AG04449 (cell line): Measurements from ENCODE around the gene RRM2.
"Not testable (repeated sequence)": the region's sequence is repeated elsewhere in the genome, so short reads cannot be mapped to it uniquely, and the experiment has no call there.

Experiments
- CTCF ChIA-PET: fragments of 350-600 bp; formaldehyde crosslinking; extraction: SDS; loops from one replicate; lab custom pipeline; 2021; ENCODE audit warnings: antibody characterized with exemption; lab: Yijun Ruan, JAX
- POLR2A ChIA-PET: fragments of 400-600, 350-600 bp; formaldehyde crosslinking; extraction: SDS; loops from one replicate; lab custom pipeline; 2020; ENCODE audit warnings: antibody characterized with exemption, inconsistent platforms; lab: Yijun Ruan, JAX
- DNase-seq: peaks from one replicate; pipeline ENCODE4 v3.0.0-alpha.2; 2010; ENCODE audit warnings: low read depth, low spot score
- H3K4me3 ChIP-seq: 2 replicates; pipeline ENCODE4 v1.5.1; 2011; ENCODE audit warnings: low read depth, mild to moderate bottlenecking, control low read depth, low read length
- TF ChIP-seq, protein P1 (sequence below): IDR thresholded peaks from one replicate; pipeline ENCODE4 v1.5.1; 2011; ENCODE audit warnings: mild to moderate bottlenecking, moderate library complexity, low read length, control low read depth, inconsistent platforms; ENCODE audit not compliant: insufficient read depth; ENCODE audit errors: missing control alignments

The RRM2 gene

DNA sequence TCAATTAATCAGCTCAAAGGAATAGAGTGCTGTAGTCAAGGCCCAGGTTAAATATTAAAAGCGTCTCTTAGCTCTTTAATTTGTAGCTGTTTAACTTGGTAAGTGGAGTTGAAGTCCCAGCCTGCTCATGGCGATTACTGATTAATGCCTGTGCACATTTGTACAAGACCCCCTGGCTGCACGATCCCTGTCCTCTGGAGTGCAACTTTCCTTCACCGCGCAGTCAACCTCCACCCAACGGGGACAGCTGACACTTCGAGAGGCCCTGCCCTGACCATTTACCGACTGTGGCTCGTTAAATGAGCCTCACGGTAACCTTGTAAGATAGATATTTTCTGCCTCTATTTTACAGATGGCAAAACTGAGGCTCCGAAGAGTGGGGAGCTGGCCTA, 36.9 kb upstream of the RRM2 start:
- POLR2A ChIA-PET, result no interaction called here
- TF ChIP-seq, protein P1, sequence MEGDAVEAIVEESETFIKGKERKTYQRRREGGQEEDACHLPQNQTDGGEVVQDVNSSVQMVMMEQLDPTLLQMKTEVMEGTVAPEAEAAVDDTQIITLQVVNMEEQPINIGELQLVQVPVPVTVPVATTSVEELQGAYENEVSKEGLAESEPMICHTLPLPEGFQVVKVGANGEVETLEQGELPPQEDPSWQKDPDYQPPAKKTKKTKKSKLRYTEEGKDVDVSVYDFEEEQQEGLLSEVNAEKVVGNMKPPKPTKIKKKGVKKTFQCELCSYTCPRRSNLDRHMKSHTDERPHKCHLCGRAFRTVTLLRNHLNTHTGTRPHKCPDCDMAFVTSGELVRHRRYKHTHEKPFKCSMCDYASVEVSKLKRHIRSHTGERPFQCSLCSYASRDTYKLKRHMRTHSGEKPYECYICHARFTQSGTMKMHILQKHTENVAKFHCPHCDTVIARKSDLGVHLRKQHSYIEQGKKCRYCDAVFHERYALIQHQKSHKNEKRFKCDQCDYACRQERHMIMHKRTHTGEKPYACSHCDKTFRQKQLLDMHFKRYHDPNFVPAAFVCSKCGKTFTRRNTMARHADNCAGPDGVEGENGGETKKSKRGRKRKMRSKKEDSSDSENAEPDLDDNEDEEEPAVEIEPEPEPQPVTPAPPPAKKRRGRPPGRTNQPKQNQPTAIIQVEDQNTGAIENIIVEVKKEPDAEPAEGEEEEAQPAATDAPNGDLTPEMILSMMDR, result no peak
- no peak overlapping the region for H3K4me3 ChIP-seq
- DNase-seq, result no peak
- CTCF ChIA-PET, result interaction anchor here (1.0 to 9.1 kb wide), 6 partner anchors 11 to 350 kb away, joined by 3 to 86 read pairs (median 6); no protein-coding TSS in a partner anchor

DNA sequence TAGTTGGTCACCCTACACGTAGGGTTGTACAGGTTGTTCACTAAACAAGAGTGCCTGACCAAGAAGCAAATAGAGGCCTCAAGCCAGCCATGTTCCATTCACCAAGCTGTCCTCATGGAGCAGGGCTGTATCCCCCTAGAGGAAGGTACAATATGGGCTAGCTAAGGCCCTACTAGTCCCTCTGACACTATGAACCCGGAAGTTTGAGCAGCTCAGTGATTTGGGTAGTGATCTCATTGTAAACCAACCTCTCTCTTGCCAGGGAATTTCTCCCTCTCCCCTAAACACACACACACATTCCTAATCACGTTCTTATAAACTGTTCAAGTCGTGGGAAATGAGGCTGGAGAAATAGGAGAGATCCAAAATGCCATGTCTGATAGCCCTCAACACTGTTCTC, 35.6 kb upstream of the RRM2 start:
- CTCF ChIA-PET, result interaction anchor here (0.8 to 9.1 kb wide), 6 partner anchors 10 to 348 kb away, joined by 3 to 86 read pairs (median 4); no protein-coding TSS in a partner anchor
- POLR2A ChIA-PET, result no interaction called here
- H3K4me3 ChIP-seq, result no peak overlapping the region
- TF ChIP-seq, protein P1, result no peak
- DNase-seq, result no peak

DNA sequence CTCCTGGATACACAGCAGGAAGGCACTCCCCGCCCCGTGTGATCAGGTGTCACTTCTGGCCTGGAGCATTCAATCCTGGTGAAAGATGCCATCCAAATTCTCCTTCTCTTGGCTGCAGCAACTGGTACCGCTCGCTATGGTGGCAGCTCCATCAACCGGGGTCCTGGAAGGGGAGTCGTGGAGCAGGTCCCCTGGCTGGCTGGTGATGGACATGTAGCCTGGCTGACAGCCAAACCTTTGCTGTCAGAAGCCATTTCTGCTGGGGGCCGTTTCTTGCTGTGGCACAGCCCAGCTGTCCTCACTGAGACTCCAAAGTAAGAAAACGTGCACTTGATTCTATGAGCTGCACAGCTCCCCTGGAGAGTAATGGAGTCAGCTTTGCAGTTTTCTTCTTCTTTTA, 35.2 kb upstream of the RRM2 start:
- no peak overlapping the region for H3K4me3 ChIP-seq
- DNase-seq, result no peak
- CTCF ChIA-PET, result interaction anchor here (0.8 to 9.1 kb wide), 7 partner anchors 9 to 348 kb away, joined by 3 to 86 read pairs (median 4); no protein-coding TSS in a partner anchor
- POLR2A ChIA-PET, result no interaction called here
- TF ChIP-seq, protein P1, result no peak

GRCh38 chr2:10089565-10090190, 32.9 kb upstream of the RRM2 start:
- POLR2A ChIA-PET, result interaction anchor here (0.6 kb wide), 1 partner anchor 62 kb away, joined by 6 read pairs; no protein-coding TSS in a partner anchor
- TF ChIP-seq, protein P1, result no peak
- no peak for DNase-seq
- H3K4me3 ChIP-seq, result no peak overlapping the region
- CTCF ChIA-PET, result interaction anchor here (0.7 to 9.1 kb wide), 6 partner anchors 11 to 344 kb away, joined by 3 to 86 read pairs (median 4); no protein-coding TSS in a partner anchor

DNA sequence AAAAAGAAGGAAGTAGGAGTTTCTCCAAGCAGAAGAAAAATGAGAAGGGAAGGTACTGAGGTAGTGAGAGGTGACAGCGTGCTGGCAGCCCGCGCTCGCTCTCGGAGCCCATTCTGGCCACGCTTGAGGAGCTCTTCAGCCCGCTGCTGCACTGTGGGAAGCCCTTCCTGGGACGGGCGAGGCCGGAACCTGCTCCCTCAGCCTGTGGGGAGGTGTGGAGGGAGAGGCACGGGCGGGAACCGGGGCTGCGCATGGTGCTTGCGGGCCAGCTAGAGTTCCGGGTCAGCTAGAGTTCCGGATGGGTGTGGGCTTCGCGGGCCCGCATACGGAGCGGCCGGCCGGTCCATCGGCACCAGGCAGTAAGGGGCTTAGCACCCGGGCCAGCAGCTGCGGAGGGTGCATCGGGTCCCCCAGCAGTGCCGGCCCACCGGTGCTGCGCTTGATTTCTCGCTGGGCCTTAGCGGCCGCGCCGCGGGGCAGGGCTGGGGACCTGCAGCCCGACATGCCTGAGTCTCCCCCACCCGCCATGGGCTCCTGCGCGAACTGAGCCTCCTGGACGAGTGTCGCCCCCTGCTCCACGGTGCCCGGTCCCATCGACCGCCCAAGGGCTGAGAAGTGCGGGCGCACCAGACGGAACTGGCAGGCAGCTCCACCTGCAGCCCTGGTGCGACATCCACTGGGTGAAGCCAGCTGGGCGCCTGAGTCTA, 31.2 kb upstream of the RRM2 start:
- POLR2A ChIA-PET, result no interaction called here
- TF ChIP-seq, protein P1, result no peak
- CTCF ChIA-PET, result interaction anchor here (0.7 to 9.1 kb wide), 8 partner anchors 10 to 344 kb away, joined by 3 to 86 read pairs (median 4); no protein-coding TSS in a partner anchor
- DNase-seq, result no peak
- H3K4me3 ChIP-seq, result no peak overlapping the region

GRCh38 chr2:10091889-10092244, 30.7 kb upstream of the RRM2 start:
- POLR2A ChIA-PET, result interaction anchor here (0.6 kb wide), 1 partner anchor 10 kb away, joined by 4 read pairs; no protein-coding TSS in a partner anchor
- DNase-seq, H3K4me3 ChIP-seq: not testable (repeated sequence)
- CTCF ChIA-PET, result interaction anchor here (1.2 to 9.1 kb wide), 6 partner anchors 9 to 317 kb away, joined by 3 to 86 read pairs (median 6); no protein-coding TSS in a partner anchor
